ENCODE results near the gene NKX1-2.

The NKX1-2 gene

GRCh38 chr10:124414076-124414475 is 35.8 kb downstream of the NKX1-2 start:
- no peak for DNase-seq

GRCh38 chr10:124409696-124410095 is 40.1 kb downstream of the NKX1-2 start:
- no peak for DNase-seq

GRCh38 chr10:124408357-124408756 is 41.5 kb downstream of the NKX1-2 start:
- DNase-seq = no peak

- DNase-seq = no peak
These were observed 42.4 kb downstream of the NKX1-2 start for GRCh38 chr10:124407456-124407855.

GRCh38 chr10:124403548-124403947 is 46.3 kb downstream of the NKX1-2 start:
- peak; percentile 79 for DNase-seq

GRCh38 chr10:124402273-124402672 is 47.6 kb downstream of the NKX1-2 start:
- DNase-seq = no peak

- no peak for DNase-seq
These were observed 48.2 kb downstream of the NKX1-2 start for GRCh38 chr10:124401633-124402032.

Data from CD4-positive, alpha-beta T cell treated with Interleukin-10 for 1 hour (primary cell).